Posterior cingulate gyrus (tissue), 11 donors: Measurements from ENCODE around the gene RPL18.
"Not testable (repeated sequence)": the region's sequence is repeated elsewhere in the genome, so short reads cannot be mapped to it uniquely, and the experiment has no call there.

Experiments
- DNase-seq, 10 donors: peaks; one replicate each; pipeline versions ENCODE4 v3.0.0 to v3.0.0-alpha.2; 2020 to 2021; ENCODE audit warnings: mixed read lengths in 3 of 10
- intact Hi-C: fragments of 100-400 bp; cut with DNase I; formaldehyde crosslinking; loops from one replicate; pipeline ENCODE4 v1.15.1; 2023

Gene RPL18

DNA sequence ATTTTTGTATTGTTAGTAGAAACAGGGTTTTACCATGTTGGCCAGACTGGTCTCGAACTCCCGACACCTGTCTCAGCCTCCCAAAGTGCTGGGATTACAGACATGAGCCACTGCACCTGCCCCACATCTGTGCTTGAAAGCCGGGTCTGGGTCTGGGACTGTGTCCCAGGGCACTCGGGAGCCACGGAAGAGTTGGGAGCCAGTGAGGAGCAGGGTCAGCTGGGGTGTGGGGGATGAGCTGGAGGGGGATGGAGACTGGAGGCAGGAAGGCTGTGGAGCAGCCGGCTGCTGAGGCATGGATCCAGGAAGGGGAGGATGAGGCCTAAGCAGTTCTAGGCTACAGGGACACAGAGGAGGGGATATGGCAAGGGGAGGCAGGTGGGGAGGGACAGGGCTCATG is 23.1 kb downstream of the RPL18 start:
- intact Hi-C loops, result no loop called here
- no peak for DNase-seq

DNA sequence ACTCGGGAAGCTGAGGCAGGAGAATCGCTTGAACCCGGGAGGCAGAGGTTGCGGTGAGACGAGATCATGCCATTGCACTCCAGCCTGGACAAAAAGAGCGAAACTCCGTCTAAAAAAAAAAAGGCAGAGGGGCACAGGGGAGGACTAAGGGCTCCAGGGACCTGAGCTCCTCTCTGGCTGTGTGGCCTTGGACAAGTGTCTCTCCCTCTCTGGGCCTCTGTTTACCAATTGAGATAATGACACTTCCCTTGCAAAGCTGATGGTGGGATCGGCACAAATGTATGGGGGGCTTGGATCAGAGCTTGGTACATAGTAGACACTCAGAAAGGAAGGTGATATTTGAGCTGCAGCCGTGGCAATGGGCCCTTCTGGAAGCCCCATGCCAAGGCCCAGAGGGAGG is 23.8 kb downstream of the RPL18 start:
- intact Hi-C loops, result no loop called here
- DNase-seq, result no peak

DNA sequence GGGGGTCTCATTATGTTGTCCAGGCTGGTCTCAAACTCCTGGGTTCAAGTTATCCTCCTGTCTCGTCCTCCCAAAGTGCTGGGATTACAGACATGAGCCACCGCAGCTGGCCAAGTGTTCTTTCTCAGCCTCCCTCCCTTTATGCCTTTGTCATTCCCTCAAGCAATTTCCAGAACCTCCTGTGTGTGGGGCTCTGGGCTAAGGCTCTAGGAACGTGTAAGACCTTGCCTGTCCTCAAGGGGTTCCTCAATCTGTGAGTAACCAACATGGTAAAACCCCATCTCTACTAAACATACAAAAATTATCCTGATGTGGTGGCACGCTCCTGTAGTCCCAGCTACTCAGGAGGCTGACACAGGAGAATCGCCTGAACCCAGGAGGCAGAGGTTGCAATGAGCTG is 28.0 kb downstream of the RPL18 start:
- DNase-seq, result no peak
- intact Hi-C loops, result no loop called here

DNA sequence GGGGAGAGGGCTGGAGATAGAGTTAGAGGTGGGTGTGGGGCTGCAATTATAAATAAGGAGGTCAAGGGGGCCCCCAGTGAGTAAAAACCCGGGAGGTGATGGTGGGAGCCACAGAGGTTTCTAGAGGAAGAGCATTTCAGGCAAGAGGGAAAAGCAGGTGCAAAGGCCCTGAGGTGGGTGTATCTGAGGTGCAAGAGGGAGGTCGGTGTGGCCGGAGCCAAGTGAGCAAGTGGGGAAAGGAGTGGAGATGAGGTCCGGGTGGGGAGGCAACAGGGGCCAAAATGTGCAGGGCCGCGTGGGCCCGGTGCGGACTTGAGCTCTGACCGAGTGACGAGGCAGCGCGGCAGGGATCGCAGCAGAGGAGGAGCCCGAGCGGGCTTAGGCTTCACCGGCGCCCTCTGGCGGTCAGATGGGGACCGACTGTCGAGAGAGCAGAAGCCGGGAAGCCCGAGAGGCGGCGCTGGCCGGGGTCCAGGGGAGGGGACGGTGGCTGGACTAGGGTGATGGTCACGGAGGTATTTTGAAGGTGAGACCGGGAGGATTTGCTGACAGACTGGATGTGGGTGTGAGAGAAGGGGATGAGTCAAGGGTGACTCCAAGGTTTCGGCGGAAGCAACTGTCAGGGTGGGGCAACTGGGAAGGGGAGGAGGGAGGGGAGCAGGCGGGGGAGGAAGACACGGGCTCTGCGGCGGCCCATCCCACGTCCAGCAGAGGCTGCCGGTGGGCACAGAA is 30.1 kb downstream of the RPL18 start:
- peak; percentile 72 to 98 (median 91) for DNase-seq
- intact Hi-C loops, result loop anchor here (2.0 to 10.0 kb wide), 3 partner anchors 74 to 324 kb away; partner anchors contain the start of gene LMTK3

DNA sequence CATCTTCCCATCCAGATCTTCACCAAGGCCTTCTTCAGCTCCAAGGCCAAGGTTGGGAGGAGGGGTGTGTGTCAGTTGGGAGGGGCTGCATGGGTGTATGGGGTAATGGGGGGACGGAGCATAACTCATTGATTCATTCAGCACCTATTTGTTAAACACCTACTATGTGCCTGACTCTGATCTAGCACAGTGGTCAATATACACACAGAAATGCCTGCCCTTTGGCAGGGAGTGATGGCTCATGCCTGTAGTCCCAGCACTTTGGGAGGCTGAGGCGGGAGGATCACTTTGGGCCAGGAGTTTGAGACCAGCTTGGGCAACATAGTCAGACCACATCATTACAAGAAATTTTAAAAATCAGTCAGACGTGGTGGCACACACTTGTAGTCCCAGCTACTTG is 31.6 kb downstream of the RPL18 start:
- intact Hi-C loops, result loop anchor here (10.0 kb wide), 2 partner anchors 73 to 323 kb away; partner anchors contain the start of gene LMTK3
- no peak for DNase-seq

DNA sequence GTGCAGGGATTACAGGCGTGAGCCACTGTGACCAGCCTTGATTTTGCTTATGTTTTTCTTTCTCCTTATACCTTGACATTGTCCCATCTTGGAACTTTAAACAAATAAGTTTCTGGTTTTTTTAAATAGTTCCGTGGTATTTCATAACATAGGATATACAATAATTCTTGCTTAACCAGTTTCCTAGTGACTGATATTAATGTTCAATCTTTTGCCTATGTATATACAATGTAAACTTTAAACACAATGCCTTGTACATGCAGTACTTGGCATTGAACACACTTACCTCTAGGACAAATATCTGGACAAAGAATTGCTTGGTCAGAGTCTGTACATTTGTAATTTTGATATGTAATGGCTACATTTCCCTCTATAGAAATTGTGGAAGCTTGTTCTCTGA is 36.8 kb downstream of the RPL18 start:
- intact Hi-C loops, result loop anchor here (10.0 kb wide), 2 partner anchors 67 to 317 kb away; partner anchors contain the start of gene LMTK3
- DNase-seq, result no peak

DNA sequence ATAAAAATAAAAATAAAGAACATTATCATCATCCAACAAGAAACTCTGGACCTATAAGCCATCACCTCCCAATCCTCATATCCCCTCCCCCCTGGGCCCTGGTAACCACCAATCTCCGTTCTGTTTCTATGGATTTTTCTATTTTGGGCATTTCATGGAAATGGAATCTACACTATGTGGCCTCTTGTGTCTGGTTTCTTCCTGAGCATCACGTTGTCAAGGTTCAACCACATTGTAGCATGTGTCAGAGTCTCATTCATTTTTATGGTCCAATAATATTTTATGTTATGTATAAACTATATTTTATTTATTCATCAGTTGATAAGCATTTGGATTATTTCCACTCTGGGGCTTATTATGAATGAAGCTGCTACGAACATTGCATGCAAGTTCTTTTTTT is 40.1 kb downstream of the RPL18 start:
- DNase-seq, result no peak
- intact Hi-C loops, result no loop called here

DNA sequence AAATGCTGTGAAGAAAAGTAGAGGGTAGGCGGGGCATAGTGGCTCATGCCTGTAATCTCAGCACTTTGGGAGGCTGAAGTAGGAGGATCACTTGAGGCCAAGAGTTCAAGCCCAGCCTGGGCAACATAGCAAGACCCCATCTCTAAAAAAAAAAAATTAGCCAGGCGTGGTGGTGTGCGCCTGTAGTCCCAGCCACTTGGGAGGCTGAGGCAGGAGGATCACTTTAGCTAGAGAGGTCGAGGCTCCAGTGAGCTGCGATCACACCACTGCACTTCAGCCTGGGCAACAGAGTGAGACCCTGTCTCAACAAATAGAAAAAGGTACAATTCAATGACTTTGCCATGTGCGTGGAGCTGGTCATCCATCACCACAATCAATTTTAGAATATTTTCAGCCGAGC is 41.1 kb downstream of the RPL18 start:
- DNase-seq, intact Hi-C loops: not testable (repeated sequence)

DNA sequence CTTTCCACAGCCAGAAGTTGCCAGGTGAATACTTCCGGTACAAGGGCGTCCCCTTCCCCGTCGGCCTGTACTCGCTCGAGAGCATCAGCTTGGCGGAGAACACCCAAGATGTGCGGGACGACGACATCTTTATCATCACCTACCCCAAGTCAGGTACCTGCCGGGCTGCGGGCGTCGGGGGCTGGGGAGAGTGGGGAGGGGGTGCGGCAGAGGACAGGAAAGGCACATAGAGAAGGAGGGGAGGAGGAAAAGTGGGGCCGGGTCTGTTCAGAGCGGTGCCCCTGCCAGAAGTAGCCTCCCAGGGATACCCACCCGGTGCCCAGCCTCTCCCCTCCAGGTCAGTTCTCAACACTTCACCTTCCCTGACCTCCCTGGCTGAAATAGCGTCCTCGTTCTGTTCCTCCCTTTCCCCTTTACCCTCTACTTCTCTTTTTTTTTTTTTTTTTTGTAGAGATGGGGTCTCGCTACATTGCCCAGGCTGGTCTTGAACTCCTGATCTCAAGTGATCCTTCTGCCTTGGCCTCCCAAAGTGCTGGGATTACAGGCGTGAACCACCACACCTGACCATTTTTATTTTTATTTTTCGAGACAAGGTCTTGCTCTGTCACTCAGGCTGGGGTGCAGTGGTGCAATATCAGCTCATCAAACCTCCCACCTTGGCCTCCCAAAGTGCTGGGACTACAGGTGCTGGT is 42.9 kb downstream of the RPL18 start:
- intact Hi-C loops, result no loop called here

DNA sequence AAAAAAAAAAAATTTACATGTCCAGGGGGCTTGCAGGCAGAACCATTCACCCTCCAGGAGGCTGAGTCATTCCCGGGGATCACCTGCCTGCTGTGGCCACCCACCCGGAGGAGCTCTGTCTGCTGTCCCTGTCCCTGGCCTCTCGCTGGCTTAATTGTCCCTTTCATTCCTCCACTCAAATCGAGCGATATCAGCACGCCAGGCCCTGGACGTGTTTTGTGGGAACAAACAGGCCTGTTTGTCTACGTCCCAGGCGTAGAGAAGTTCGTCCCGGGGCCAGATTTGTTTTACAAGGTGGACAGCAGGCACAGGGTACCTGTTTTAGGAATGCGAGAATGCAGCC is 45.8 kb downstream of the RPL18 start:
- DNase-seq, result no peak
- intact Hi-C loops, result no loop called here

More for the DNA sequence above, 42.9 kb downstream of the RPL18 start:
- DNase-seq, result no peak

DNA sequence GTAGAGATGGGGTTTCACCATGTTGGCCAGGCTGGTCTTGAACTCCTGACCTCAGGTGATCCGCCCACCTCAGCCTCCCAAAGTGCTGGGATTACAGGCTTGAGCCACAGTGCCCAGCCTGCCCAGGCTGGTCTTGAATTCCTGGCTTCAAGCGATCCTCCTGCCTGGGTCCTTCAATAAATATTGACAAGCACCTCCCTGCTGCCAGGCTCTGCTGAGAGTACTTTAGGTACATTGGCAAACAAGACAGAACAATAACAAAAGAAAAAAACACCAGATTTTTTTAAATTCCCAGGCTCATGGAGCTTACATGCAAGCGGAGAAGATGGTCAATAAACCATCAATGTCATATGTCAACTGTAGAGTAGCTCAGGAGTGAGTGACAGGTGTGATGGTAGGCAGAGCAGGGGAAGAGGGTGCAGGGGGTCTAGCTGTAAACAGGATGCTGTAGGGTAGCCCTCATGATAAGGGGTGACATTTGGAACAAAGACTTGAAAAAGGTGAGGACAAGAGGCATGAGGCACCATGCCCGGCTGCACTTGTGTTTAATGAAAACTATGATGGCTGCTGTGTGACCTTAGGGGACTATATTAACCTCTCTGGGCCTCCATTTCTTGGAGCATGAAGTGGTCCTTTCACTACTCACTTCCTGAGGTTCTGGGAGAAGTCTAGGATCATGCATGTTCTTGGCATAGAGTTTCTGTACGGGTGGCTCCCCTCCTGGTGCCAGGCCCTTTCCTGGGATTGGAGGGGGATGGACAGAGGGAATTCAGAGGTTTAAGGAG is 47.4 kb downstream of the RPL18 start:
- intact Hi-C loops, result no loop called here
- DNase-seq, result no peak

DNA sequence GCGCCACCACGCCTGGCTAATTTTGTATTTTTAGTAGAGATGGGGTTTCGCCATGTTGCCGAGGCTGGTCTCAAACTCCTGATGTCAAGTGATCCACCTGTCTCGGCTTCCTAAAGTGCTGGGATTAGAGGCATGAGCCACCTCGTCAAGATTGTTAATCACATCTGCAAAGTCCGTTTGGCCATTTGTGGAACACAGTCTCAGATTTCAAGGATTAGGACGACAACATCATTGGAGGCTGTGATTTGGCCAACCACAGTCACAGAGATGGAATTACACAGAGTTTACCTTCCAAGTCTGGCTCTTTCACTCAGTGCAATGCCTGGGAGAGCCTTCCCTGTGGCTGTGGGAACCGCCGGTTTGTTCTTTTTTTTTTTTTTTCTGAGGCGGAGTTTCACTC is 49.2 kb downstream of the RPL18 start:
- intact Hi-C loops, result no loop called here
- DNase-seq, result no peak

DNA sequence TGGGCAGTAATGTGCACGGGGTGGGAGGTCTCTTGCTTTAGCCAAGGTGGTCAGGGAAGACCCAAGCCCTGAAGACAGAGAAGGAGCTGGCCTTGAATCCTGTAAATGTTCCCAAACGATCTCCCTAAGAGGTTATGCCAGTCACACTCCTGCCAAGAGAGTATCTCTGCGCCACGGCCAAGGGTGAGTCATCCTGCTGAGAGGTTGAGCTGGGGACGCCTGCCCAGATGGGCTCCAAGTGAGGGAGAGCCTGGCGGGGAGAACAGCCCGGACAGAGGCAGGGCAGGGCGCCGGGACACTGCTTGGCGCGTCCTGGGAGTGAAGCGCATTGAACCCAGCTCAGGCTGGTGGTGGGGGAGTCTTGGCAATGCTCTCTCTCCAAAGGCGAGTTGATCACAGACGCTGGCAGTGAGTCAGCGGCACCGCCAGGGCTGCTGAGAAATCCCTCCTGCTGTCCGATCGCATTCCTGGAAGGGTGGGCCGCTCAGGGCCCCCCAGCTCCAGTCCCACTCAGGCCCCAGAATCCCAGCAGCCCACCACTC is 50.6 kb downstream of the RPL18 start:
- intact Hi-C loops, result no loop called here
- DNase-seq, result peak; percentile 26 to 96 (median 64)
